Fibroblast of the aortic adventitia (primary cell): ENCODE results near the gene PARVG. TPM values are rescaled to one million over a fixed set of nuclear protein-coding genes. Genes with fewer than 3 reads are reported as not detected.

Experiments used
- DNase-seq: peaks from one replicate; pipeline ENCODE4 v3.0.0-alpha.2; 2010; ENCODE audit warnings: low read depth
- H3K4me3 ChIP-seq: 2 replicates; pipeline ENCODE4 v1.5.1; 2011; ENCODE audit warnings: low read depth, mild to moderate bottlenecking, control low read depth, low read length, moderate library complexity
- CTCF ChIP-seq: IDR thresholded peaks from 2 replicates; pipeline ENCODE4 v1.5.1; 2011; ENCODE audit warnings: mild to moderate bottlenecking, low read length, control low read depth, inconsistent platforms; ENCODE audit not compliant: insufficient read depth
- total RNA-seq: library from RNA; depleted of rRNA; stranded (reverse); fragments of >200 nt; gene quantifications from 2 replicates; pipeline ENCODE4 v1.2.3, GENCODE V29; 2012; ENCODE audit warnings: low replicate concordance

PARVG gene
- total RNA-seq, 1 donor: not detected

- DNase-seq: no peak
- H3K4me3 ChIP-seq: no peak overlapping the region
- no peak for TF ChIP-seq CTCF
Observed at GRCh38 chr22:44245438-44245837, 64.7 kb downstream of the PARVG start.

DNA sequence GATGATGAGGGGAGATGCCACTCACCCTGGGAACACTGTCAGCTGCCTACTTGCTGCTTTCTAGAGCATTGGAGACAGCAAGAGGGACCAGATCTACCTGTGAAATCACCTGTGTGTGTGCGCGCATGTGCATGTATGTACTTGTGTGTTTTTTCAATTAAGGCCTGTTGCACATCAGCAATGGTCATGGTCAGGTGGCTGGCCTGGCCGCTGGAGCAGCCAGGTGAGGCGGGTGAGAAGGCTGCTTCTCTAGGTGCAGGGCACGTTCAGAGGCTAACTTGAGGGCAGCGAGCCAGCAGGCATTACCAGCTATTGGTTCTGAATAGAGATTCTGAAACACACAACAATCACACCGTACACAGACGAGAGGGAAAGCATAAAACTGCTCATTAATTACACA is 65.1 kb downstream of the PARVG start:
- no peak for TF ChIP-seq CTCF
- no peak overlapping the region for H3K4me3 ChIP-seq
- DNase-seq: no peak

- TF ChIP-seq CTCF: no peak
- no peak for DNase-seq
- no peak overlapping the region for H3K4me3 ChIP-seq
Observed at GRCh38 chr22:44246615-44247326, 66.0 kb downstream of the PARVG start.

GRCh38 chr22:44247346-44247745 is 66.6 kb downstream of the PARVG start:
- DNase-seq: no peak
- TF ChIP-seq CTCF: no peak
- H3K4me3 ChIP-seq: no peak overlapping the region

- H3K4me3 ChIP-seq: no peak overlapping the region
- no peak for DNase-seq
- no peak for TF ChIP-seq CTCF
Observed at GRCh38 chr22:44247923-44248892, 67.5 kb downstream of the PARVG start.

GRCh38 chr22:44248926-44249325 is 68.2 kb downstream of the PARVG start:
- no peak for DNase-seq
- no peak overlapping the region for H3K4me3 ChIP-seq
- no peak for TF ChIP-seq CTCF
